Transverse colon (tissue), 4 donors: ENCODE results near the gene PAK6. TPM values are rescaled to one million over a fixed set of nuclear protein-coding genes. Genes with fewer than 3 reads are reported as not detected.

ENCODE experiments used
- DNase-seq: peaks from one replicate; pipeline ENCODE4 v3.0.0-alpha.2; 2019
- H3K27ac ChIP-seq, 4 donors: fragments of 200-600 bp; sonication (generic); 2 replicates each; pipeline ENCODE4 v1.5.1; 2016 to 2018; ENCODE audit warnings: inconsistent platforms in 4 of 4
- H3K27me3 ChIP-seq: fragments of 200-600 bp; sonication (generic); 2 replicates; pipeline ENCODE4 v1.5.1; 2017; ENCODE audit warnings: inconsistent platforms
- H3K36me3 ChIP-seq, 4 donors: fragments of 200-600 bp; sonication (generic); 2 replicates each; pipeline ENCODE4 v1.5.1; 2017 to 2019; ENCODE audit warnings: inconsistent platforms in 4 of 4
- H3K4me1 ChIP-seq, 4 donors: fragments of 200-600 bp; sonication (generic); 2 replicates each; pipeline ENCODE4 v1.5.1; 2017 to 2020; ENCODE audit warnings: inconsistent platforms in 4 of 4
- H3K4me3 ChIP-seq, 4 donors: fragments of 200-600 bp; sonication (generic); 1 replicate in 1 of 4; 2 replicates in 3 of 4; pipeline versions ENCODE4 v1.5.1 to v1.6.1; 2017 to 2019; ENCODE audit warnings: inconsistent platforms in 4 of 4
- H3K9me3 ChIP-seq, 2 donors: fragments of 200-600 bp; sonication (generic); 2 replicates each; pipeline ENCODE4 v1.5.1; 2017 to 2019; ENCODE audit warnings: inconsistent platforms in 2 of 2
- EP300 ChIP-seq: sonication (generic); formaldehyde crosslinking; IDR thresholded peaks from one replicate; pipeline ENCODE4 v1.6.1; 2017; ENCODE audit warnings: antibody characterized with exemption, low read depth
- POLR2A ChIP-seq: fragments of 450-650 bp; IDR thresholded peaks from one replicate; pipeline ENCODE4 v1.6.1; 2016; ENCODE audit warnings: antibody characterized with exemption, mild to moderate bottlenecking, moderate library complexity
- POLR2AphosphoS5 ChIP-seq, 3 donors: sonication (generic); formaldehyde crosslinking; IDR thresholded peaks; one replicate each; pipeline ENCODE4 v1.6.1; 2016; ENCODE audit warnings: antibody characterized with exemption in 3 of 3
- WGBS, 2 donors: methylation state at CpG; one replicate each; pipeline ENCODE4 v1.1.5; 2018; ENCODE audit warnings: low coverage in 1 of 2; 5-methylcytosine and 5-hydroxymethylcytosine counted together
- in situ Hi-C, 4 donors: fragments of 200-750 bp; cut with MboI; loops; one replicate each; pipeline versions ENCODE4 v1.15.0 to v1.15.1; 2017; ENCODE audit warnings: low sequenced_read_pairs in 3 of 4, low pct_ligation_motif_present in 1 of 4, low pct_unique_long_range_greater_than_20kb in 1 of 4
- intact Hi-C: fragments of 100-400 bp; cut with DNase I; formaldehyde crosslinking; loops from one replicate; pipeline ENCODE4 v1.15.1; 2023; ENCODE audit warnings: low total_unique reads
- total RNA-seq, 4 donors: library from RNA; depleted of rRNA; stranded (reverse); fragments of >200 nt; gene quantifications; one replicate each; pipeline ENCODE4 v1.1.0, GENCODE V29; 2016
- TF ChIP-seq, protein P1 (sequence below), 5 experiments: fragments of 200-600 bp in 3 of 5; fragments of 450-650 bp in 2 of 5; sonication (generic) in 3 of 5; IDR thresholded peaks; 1 replicate in 2 of 5; 2 replicates in 3 of 5; pipeline ENCODE4 v1.5.1; 2016 to 2017; ENCODE audit warnings: antibody characterized with exemption in 5 of 5, inconsistent platforms in 3 of 5, mild to moderate bottlenecking in 2 of 5, moderate library complexity in 1 of 5

PAK6 gene
- total RNA-seq, 4 donors from 2014 or later: 3.0 to 7.5 (median 4.5) TPM

DNA sequence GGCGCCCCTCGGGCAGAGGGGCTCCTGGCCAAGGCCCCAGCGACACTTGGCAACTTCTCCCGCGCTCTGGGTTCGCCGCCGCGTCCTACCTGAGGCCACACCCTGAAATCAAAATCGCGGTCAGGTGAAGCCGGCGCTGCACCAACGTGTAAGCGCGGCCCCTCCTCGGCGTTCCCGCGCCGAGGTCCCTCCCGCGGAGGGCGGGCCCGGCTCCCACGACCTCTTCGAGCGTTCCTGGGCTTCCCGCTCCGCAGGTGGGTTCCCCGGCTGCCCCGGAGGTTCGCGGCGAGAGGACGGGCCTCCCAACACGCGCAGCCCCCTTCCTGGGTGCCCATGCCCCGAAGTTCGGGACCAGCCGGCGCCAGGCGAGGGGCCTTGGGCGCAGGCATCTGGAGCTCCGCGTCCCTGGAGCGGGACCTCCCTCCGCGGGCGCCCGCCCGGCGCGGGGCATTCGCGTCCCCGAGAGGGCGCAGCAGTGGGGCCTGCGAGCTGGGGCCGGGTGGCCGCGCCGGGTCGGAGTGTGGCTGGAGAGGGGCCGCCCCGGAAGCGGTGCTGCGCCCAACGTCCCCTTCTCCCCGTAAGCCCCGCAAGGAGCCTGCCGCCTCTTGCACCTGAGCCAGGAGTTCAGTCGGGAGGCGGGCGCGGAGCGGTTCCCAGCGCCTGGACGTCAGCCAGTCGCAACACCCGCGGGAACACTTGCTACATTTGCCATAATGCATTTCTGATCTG, 13.7 kb downstream of the PAK6 start:
- TF ChIP-seq, protein P1, sequence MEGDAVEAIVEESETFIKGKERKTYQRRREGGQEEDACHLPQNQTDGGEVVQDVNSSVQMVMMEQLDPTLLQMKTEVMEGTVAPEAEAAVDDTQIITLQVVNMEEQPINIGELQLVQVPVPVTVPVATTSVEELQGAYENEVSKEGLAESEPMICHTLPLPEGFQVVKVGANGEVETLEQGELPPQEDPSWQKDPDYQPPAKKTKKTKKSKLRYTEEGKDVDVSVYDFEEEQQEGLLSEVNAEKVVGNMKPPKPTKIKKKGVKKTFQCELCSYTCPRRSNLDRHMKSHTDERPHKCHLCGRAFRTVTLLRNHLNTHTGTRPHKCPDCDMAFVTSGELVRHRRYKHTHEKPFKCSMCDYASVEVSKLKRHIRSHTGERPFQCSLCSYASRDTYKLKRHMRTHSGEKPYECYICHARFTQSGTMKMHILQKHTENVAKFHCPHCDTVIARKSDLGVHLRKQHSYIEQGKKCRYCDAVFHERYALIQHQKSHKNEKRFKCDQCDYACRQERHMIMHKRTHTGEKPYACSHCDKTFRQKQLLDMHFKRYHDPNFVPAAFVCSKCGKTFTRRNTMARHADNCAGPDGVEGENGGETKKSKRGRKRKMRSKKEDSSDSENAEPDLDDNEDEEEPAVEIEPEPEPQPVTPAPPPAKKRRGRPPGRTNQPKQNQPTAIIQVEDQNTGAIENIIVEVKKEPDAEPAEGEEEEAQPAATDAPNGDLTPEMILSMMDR (IDR thresholded peaks at IDR 0.05): no peak
- TF ChIP-seq POLR2AphosphoS5 (IDR thresholded peaks at IDR 0.05): no peak
- no peak for TF ChIP-seq POLR2A
- TF ChIP-seq EP300: no peak
- Histone ChIP-seq H3K27me3 (peaks cover 23% of the 10 kb centered on the region), H3K36me3 (no peaks in the 10 kb centered on the region), H3K27ac (peak overlapping the region in 1 of 4 donors; percentile 40), H3K9me3 (no peaks in the 10 kb centered on the region), H3K4me1 (peaks cover 5 to 22% (median 13%) of the 10 kb centered on the region in 4 donors), H3K4me3 (peak overlapping the region; percentile 47 to 69 (median 48))
- DNase-seq: peak; percentile 61
- in situ Hi-C loops (loop anchor here in 1 of 4 donors (25.0 kb wide), 1 partner anchor 215 kb away; the partner anchor contains the start of gene SRP14), intact Hi-C loops (no loop called here)
- WGBS, 2 donors: 2% methylated on average over 72 of the region's 82 CpGs; no CpG with 5 or more reads in 1 of the 2 donors

GRCh38 chr15:40253167-40253790, 14.4 kb downstream of the PAK6 start:
- in situ Hi-C loops: loop anchor here in 1 of 4 donors (25.0 kb wide), 1 partner anchor 216 kb away; the partner anchor contains the start of gene SRP14
- Histone ChIP-seq H3K27me3 (peaks cover 23% of the 10 kb centered on the region), H3K9me3 (no peaks in the 10 kb centered on the region), H3K27ac (peak overlapping the region in 1 of 4 donors; percentile 40), H3K36me3 (no peaks in the 10 kb centered on the region), H3K4me3 (peak overlapping the region; percentile 47 to 69 (median 48)), H3K4me1 (peaks cover 5 to 22% (median 13%) of the 10 kb centered on the region in 4 donors)
- WGBS, 2 donors: 35% methylated on average over 26 of the region's 28 CpGs; no CpG with 5 or more reads in 1 of the 2 donors
- intact Hi-C loops: no loop called here
- TF ChIP-seq EP300 (no peak), POLR2A (no peak), POLR2AphosphoS5 (IDR thresholded peaks at IDR 0.05) (no peak)
- TF ChIP-seq, protein P1 (IDR thresholded peaks at IDR 0.05): no peak
- DNase-seq: no peak

- no peaks in the 10 kb centered on the region for H3K36me3 ChIP-seq
- no peak for DNase-seq
- in situ Hi-C loops (loop anchor here in 1 of 4 donors (25.0 kb wide), 1 partner anchor 217 kb away; the partner anchor contains the start of gene SRP14), intact Hi-C loops (no loop called here)
- no peaks in the 10 kb centered on the region for H3K9me3 ChIP-seq
- H3K27me3 ChIP-seq: peaks cover 23% of the 10 kb centered on the region
- peaks cover 5 to 22% (median 13%) of the 10 kb centered on the region in 4 donors for H3K4me1 ChIP-seq
- TF ChIP-seq, protein P1 (IDR thresholded peaks at IDR 0.05): no peak
- TF ChIP-seq EP300 (no peak), POLR2AphosphoS5 (IDR thresholded peaks at IDR 0.05) (no peak), POLR2A (no peak)
- H3K4me3 ChIP-seq: no peak overlapping the region
- WGBS, 2 donors: 80 to 91% methylated on average over 1 to 3 of the region's 3 CpGs
- no peak overlapping the region for H3K27ac ChIP-seq
Measured at GRCh38 chr15:40254452-40254851, 15.6 kb downstream of the PAK6 start.

DNA sequence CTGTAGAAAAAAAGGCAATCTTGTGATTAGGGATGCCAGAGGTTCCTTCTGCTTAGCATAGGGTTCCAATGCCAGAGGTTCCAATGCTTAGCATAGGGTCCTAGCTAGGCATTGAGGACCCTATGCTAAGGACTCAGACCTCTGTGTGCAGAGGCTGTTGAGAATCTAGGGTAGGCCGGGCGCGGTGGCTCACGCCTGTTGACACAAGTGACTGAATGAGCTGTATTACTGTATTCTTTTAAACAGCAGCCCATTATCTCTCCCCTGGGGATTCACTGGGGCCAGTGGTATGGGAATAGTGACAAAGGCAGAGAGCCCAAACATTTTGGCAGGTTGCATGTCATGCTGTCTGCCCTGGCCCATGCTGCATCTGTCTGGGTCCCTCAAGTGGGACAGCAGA, 16.2 kb downstream of the PAK6 start:
- TF ChIP-seq, protein P1 (IDR thresholded peaks at IDR 0.05): no peak
- Histone ChIP-seq H3K27ac (no peak overlapping the region), H3K4me3 (no peak overlapping the region), H3K27me3 (peaks cover 23% of the 10 kb centered on the region), H3K9me3 (no peaks in the 10 kb centered on the region), H3K4me1 (peaks cover 5 to 22% (median 13%) of the 10 kb centered on the region in 4 donors), H3K36me3 (no peaks in the 10 kb centered on the region)
- in situ Hi-C loops: loop anchor here in 1 of 4 donors (25.0 kb wide), 1 partner anchor 218 kb away; the partner anchor contains the start of gene SRP14
- DNase-seq: no peak
- 73% methylated on average over 4 of the region's 4 CpGs; no CpG with 5 or more reads in 1 of the 2 donors for WGBS, 2 donors
- intact Hi-C loops: no loop called here
